ENCODE results near the gene HMCN1.
A peak's percentile ranks its signal among the peaks of the same experiment; 100 is the strongest.

Gene HMCN1

GRCh38 chr1:185733818-185734735, at the start of gene HMCN1:
Gene HMCN1 (plus strand): TSS chr1:185734391. CDS start chr1:185734780, 389 bp downstream.
- DNase-seq = peak in 1 of 2 experiments; percentile 2

GRCh38 chr1:185686821-185687778, 47.1 kb upstream of the HMCN1 start:
- no peak for DNase-seq

GRCh38 chr1:185690527-185690926, 43.7 kb upstream of the HMCN1 start:
- DNase-seq = no peak

- no peak for DNase-seq
Measured at GRCh38 chr1:185693654-185694053, 40.5 kb upstream of the HMCN1 start.

- no peak for DNase-seq
Measured at GRCh38 chr1:185694081-185694480, 40.1 kb upstream of the HMCN1 start.

- DNase-seq = no peak
Measured at GRCh38 chr1:185695299-185695698, 38.9 kb upstream of the HMCN1 start.

GRCh38 chr1:185696422-185697150, 37.6 kb upstream of the HMCN1 start:
- DNase-seq = no peak

- DNase-seq = no peak
Measured at GRCh38 chr1:185699874-185700273, 34.3 kb upstream of the HMCN1 start.

- DNase-seq = no peak
Measured at GRCh38 chr1:185701650-185702049, 32.5 kb upstream of the HMCN1 start.

- no peak for DNase-seq
Measured at GRCh38 chr1:185704181-185704580, 30.0 kb upstream of the HMCN1 start.

GRCh38 chr1:185716095-185716494, 18.1 kb upstream of the HMCN1 start:
- DNase-seq = no peak

- DNase-seq = no peak
Measured at GRCh38 chr1:185719021-185719420, 15.2 kb upstream of the HMCN1 start.

- DNase-seq = no peak
Measured at GRCh38 chr1:185720633-185721272, 13.4 kb upstream of the HMCN1 start.

GRCh38 chr1:185721553-185721952, 12.6 kb upstream of the HMCN1 start:
- DNase-seq = no peak

- no peak for DNase-seq
Measured at GRCh38 chr1:185722098-185722497, 12.1 kb upstream of the HMCN1 start.

GRCh38 chr1:185727726-185728125, 6.5 kb upstream of the HMCN1 start:
- no peak for DNase-seq

- DNase-seq = no peak
Measured at GRCh38 chr1:185731446-185731845, 2.7 kb upstream of the HMCN1 start.

GRCh38 chr1:185732951-185733350, 1.2 kb upstream of the HMCN1 start:
- no peak for DNase-seq

- DNase-seq = no peak
Measured at GRCh38 chr1:185734929-185735700, 924 bp downstream of the HMCN1 start.

GRCh38 chr1:185735701-185736064, 1.5 kb downstream of the HMCN1 start:
- no peak for DNase-seq

- no peak for DNase-seq
Measured at GRCh38 chr1:185739967-185740366, 5.8 kb downstream of the HMCN1 start.

- DNase-seq = no peak
Measured at GRCh38 chr1:185741551-185741950, 7.4 kb downstream of the HMCN1 start.

All from stimulated activated CD4-positive, alpha-beta T cell treated with anti-CD3 and anti-CD28 coated beads, Interleukin-4, amount 100 ng/mL, for 4 hours (primary cell).